Liver (tissue), 3 donors: ENCODE results near the gene ADCY3.

Experiments
- MAX ChIP-seq: IDR thresholded peaks from 2 replicates; pipeline ENCODE4 v1.6.1; 2016; ENCODE audit warnings: antibody characterized with exemption
- YY1 ChIP-seq: IDR thresholded peaks from 2 replicates; pipeline ENCODE4 v1.6.1; 2016; ENCODE audit warnings: antibody characterized with exemption, mild to moderate bottlenecking
- TF ChIP-seq, protein P1 (sequence below): fragments of 150-350 bp; IDR thresholded peaks from 2 replicates; pipeline ENCODE4 v1.5.1; 2017; ENCODE audit warnings: improper control_type of control experiment, low read depth, low read length; ENCODE audit not compliant: missing input control
- TF ChIP-seq, protein P2 (sequence below): IDR thresholded peaks from 2 replicates; pipeline ENCODE4 v1.6.1; 2016; ENCODE audit warnings: antibody characterized with exemption
- TF ChIP-seq, protein P3 (sequence below): IDR thresholded peaks from 2 replicates; pipeline ENCODE4 v1.6.1; 2016; ENCODE audit warnings: antibody characterized with exemption, mild to moderate bottlenecking
- donor health status: healthy.
- donor health status: healthy.

- TF ChIP-seq MAX (no peak), YY1 (no peak)
- TF ChIP-seq, protein P1, sequence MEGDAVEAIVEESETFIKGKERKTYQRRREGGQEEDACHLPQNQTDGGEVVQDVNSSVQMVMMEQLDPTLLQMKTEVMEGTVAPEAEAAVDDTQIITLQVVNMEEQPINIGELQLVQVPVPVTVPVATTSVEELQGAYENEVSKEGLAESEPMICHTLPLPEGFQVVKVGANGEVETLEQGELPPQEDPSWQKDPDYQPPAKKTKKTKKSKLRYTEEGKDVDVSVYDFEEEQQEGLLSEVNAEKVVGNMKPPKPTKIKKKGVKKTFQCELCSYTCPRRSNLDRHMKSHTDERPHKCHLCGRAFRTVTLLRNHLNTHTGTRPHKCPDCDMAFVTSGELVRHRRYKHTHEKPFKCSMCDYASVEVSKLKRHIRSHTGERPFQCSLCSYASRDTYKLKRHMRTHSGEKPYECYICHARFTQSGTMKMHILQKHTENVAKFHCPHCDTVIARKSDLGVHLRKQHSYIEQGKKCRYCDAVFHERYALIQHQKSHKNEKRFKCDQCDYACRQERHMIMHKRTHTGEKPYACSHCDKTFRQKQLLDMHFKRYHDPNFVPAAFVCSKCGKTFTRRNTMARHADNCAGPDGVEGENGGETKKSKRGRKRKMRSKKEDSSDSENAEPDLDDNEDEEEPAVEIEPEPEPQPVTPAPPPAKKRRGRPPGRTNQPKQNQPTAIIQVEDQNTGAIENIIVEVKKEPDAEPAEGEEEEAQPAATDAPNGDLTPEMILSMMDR = peak; percentile 12
- TF ChIP-seq, protein P2, sequence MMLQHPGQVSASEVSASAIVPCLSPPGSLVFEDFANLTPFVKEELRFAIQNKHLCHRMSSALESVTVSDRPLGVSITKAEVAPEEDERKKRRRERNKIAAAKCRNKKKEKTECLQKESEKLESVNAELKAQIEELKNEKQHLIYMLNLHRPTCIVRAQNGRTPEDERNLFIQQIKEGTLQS = no peak
- TF ChIP-seq, protein P3, sequence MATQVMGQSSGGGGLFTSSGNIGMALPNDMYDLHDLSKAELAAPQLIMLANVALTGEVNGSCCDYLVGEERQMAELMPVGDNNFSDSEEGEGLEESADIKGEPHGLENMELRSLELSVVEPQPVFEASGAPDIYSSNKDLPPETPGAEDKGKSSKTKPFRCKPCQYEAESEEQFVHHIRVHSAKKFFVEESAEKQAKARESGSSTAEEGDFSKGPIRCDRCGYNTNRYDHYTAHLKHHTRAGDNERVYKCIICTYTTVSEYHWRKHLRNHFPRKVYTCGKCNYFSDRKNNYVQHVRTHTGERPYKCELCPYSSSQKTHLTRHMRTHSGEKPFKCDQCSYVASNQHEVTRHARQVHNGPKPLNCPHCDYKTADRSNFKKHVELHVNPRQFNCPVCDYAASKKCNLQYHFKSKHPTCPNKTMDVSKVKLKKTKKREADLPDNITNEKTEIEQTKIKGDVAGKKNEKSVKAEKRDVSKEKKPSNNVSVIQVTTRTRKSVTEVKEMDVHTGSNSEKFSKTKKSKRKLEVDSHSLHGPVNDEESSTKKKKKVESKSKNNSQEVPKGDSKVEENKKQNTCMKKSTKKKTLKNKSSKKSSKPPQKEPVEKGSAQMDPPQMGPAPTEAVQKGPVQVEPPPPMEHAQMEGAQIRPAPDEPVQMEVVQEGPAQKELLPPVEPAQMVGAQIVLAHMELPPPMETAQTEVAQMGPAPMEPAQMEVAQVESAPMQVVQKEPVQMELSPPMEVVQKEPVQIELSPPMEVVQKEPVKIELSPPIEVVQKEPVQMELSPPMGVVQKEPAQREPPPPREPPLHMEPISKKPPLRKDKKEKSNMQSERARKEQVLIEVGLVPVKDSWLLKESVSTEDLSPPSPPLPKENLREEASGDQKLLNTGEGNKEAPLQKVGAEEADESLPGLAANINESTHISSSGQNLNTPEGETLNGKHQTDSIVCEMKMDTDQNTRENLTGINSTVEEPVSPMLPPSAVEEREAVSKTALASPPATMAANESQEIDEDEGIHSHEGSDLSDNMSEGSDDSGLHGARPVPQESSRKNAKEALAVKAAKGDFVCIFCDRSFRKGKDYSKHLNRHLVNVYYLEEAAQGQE = no peak
These were observed 89.7 kb downstream of the ADCY3 start for GRCh38 chr2:24830351-24830750.
